Activated CD8-positive, alpha-beta T cell treated with anti-CD3 and anti-CD28 coated beads for 36 hours (primary cell): ENCODE data around the gene NEO1. TPM values are rescaled to one million over a fixed set of nuclear protein-coding genes. Genes with fewer than 3 reads are reported as not detected.

Experiments
- ATAC-seq: fragments of 200-7000 bp; cut with Tn5 transposase; one replicate; pipeline ENCODE4 v1.10.0; 2021; ENCODE audit warnings: mild to moderate bottlenecking, moderate library complexity
- CTCF ChIA-PET: fragments of 350-600 bp; sonication (Branson Sonifier 250); formaldehyde crosslinking; loops from one replicate; lab custom pipeline; 2021; ENCODE audit warnings: antibody characterized with exemption; lab: Charles Lee
- POLR2A ChIA-PET: fragments of 350-600 bp; sonication (Branson Sonifier 250); formaldehyde crosslinking; loops from one replicate; lab custom pipeline; 2021; ENCODE audit warnings: antibody characterized with exemption; lab: Charles Lee
- DNase-seq: peaks from one replicate; pipeline ENCODE4 v3.0.0-alpha.2; 2020
- H3K27ac Mint-ChIP-seq: one replicate; pipeline ENCODE4 v1.8.0; 2021; ENCODE audit warnings: mild to moderate bottlenecking, mixed read lengths
- H3K27me3 Mint-ChIP-seq: one replicate; pipeline ENCODE4 v1.8.0; 2021; ENCODE audit warnings: mixed read lengths
- H3K36me3 Mint-ChIP-seq: one replicate; pipeline ENCODE4 v1.8.0; 2021; ENCODE audit warnings: low read depth, mixed read lengths
- H3K4me1 Mint-ChIP-seq: one replicate; pipeline ENCODE4 v1.8.0; 2021; ENCODE audit warnings: low read depth, mixed read lengths
- H3K4me3 Mint-ChIP-seq: one replicate; pipeline ENCODE4 v1.8.0; 2021; ENCODE audit warnings: mild to moderate bottlenecking, moderate library complexity, mixed read lengths
- H3K9me3 Mint-ChIP-seq: one replicate; pipeline ENCODE4 v1.8.0; 2021; ENCODE audit warnings: mixed read lengths
- intact Hi-C: fragments of 100-400 bp; cut with micrococcal nuclease; formaldehyde crosslinking; loops from one replicate; pipeline ENCODE4 v1.10.0; 2022
- total RNA-seq, 2 experiments: library from RNA; stranded (reverse); gene quantifications; one replicate each; pipeline ENCODE4 v1.2.3, GENCODE V29; 2021
- TF ChIP-seq, protein P1 (sequence below): fragments of 200-600 bp; IDR thresholded peaks from one replicate; pipeline ENCODE4 v1.8.0; 2022; ENCODE audit warnings: antibody characterized with exemption, mild to moderate bottlenecking

The NEO1 gene, protein sequence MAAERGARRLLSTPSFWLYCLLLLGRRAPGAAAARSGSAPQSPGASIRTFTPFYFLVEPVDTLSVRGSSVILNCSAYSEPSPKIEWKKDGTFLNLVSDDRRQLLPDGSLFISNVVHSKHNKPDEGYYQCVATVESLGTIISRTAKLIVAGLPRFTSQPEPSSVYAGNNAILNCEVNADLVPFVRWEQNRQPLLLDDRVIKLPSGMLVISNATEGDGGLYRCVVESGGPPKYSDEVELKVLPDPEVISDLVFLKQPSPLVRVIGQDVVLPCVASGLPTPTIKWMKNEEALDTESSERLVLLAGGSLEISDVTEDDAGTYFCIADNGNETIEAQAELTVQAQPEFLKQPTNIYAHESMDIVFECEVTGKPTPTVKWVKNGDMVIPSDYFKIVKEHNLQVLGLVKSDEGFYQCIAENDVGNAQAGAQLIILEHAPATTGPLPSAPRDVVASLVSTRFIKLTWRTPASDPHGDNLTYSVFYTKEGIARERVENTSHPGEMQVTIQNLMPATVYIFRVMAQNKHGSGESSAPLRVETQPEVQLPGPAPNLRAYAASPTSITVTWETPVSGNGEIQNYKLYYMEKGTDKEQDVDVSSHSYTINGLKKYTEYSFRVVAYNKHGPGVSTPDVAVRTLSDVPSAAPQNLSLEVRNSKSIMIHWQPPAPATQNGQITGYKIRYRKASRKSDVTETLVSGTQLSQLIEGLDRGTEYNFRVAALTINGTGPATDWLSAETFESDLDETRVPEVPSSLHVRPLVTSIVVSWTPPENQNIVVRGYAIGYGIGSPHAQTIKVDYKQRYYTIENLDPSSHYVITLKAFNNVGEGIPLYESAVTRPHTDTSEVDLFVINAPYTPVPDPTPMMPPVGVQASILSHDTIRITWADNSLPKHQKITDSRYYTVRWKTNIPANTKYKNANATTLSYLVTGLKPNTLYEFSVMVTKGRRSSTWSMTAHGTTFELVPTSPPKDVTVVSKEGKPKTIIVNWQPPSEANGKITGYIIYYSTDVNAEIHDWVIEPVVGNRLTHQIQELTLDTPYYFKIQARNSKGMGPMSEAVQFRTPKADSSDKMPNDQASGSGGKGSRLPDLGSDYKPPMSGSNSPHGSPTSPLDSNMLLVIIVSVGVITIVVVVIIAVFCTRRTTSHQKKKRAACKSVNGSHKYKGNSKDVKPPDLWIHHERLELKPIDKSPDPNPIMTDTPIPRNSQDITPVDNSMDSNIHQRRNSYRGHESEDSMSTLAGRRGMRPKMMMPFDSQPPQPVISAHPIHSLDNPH (N-terminal part only)
- total RNA-seq = 1 to 10 TPM; 2.8 to 3.1 TPM

DNA sequence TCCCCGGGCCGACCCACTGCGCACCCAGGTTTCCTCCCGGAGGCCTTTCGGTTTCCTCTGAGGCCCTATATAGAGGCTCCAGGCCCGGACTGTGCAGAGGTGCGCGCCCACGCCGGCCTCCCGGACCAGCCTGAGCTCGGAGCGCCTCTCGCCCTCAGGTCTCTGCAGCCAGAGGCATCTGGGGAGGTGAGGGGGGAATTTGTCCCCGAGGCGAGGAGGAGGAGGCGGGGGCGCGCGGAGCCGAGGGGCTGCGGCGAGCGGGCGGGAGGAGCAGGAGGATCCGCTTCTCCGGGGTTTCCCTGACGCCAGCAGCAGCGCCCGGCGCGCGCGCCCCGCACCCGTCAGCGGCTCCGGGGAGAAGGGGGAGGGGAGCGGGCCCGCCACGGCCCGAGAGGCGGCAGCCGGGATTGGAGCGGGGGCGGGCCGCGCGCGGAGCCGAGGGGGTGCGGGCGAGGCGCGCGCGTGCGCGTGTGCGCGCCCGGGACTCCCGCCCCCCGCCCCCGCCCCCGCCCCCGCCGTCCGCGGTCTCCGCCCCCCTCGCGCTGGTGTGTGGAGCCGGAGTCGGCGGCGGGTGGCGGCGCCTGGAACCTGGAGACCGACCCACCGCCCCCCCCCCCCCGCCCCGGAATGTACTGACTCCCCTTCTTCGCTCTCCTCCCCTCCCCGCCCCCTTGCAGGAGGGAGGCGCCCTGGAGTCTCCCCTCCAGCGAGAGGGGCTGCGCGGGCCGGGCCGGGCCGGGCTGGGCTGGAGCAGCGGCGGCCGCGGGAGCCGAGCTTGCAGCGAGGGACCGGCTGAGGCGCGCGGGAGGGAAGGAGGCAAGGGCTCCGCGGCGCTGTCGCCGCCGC is at the start of gene NEO1:
Gene NEO1, plus strand, starts transcription at position 657 of the 846 bp plus-strand sequence. CDS start 213 bp downstream, outside the sequence.
- ChIA-PET CTCF (interaction anchor here (0.8 to 1.3 kb wide), 3 partner anchors 11 to 268 kb away, joined by 3 read pairs; no protein-coding TSS in a partner anchor), POLR2A (interaction anchor here (1.0 kb wide), 1 partner anchor 82 kb away, joined by 3 read pairs; no protein-coding TSS in a partner anchor)
- H3K9me3 Mint-ChIP-seq = no peaks in the 10 kb centered on the region
- H3K4me1 Mint-ChIP-seq = peaks cover 8% of the 10 kb centered on the region
- peaks cover 28% of the 10 kb centered on the region for H3K27me3 Mint-ChIP-seq
- H3K27ac Mint-ChIP-seq = peak within 1 kb of the TSS; percentile 28
- DNase-seq (peak; percentile 76), ATAC-seq (peak; percentile 79)
- no peaks in the 10 kb centered on the region for H3K36me3 Mint-ChIP-seq
- intact Hi-C loops = no loop called here
- H3K4me3 Mint-ChIP-seq = peak within 1 kb of the TSS; percentile 72
- TF ChIP-seq, protein P1, sequence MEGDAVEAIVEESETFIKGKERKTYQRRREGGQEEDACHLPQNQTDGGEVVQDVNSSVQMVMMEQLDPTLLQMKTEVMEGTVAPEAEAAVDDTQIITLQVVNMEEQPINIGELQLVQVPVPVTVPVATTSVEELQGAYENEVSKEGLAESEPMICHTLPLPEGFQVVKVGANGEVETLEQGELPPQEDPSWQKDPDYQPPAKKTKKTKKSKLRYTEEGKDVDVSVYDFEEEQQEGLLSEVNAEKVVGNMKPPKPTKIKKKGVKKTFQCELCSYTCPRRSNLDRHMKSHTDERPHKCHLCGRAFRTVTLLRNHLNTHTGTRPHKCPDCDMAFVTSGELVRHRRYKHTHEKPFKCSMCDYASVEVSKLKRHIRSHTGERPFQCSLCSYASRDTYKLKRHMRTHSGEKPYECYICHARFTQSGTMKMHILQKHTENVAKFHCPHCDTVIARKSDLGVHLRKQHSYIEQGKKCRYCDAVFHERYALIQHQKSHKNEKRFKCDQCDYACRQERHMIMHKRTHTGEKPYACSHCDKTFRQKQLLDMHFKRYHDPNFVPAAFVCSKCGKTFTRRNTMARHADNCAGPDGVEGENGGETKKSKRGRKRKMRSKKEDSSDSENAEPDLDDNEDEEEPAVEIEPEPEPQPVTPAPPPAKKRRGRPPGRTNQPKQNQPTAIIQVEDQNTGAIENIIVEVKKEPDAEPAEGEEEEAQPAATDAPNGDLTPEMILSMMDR = no peak

DNA sequence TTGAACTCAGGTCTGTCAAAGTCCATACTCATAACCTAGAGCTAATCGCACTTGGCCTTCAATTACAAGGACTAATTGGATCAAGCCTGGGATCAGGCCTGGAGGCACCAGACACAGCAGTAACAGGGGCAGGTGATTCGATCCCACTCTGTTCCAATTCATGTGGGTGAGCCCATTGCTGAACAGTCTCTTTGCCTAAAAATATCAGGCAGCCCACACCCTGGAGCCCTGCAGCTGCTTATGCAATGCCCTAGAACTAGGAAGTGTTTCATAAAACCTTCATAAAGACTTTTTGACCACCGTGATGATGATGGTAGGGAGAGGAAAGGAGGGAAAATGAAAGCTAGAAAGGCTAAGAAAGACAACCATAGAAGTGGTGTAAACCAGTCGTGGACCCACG is 47.8 kb upstream of the NEO1 start:
- no peaks in the 10 kb centered on the region for H3K4me1 Mint-ChIP-seq
- no peak overlapping the region for H3K4me3 Mint-ChIP-seq
- no peaks in the 10 kb centered on the region for H3K9me3 Mint-ChIP-seq
- ATAC-seq = no peak
- H3K36me3 Mint-ChIP-seq = no peaks in the 10 kb centered on the region
- intact Hi-C loops = no loop called here
- POLR2A ChIA-PET = interaction anchor here (1.0 kb wide), 1 partner anchor 11 kb away, joined by 3 read pairs; no protein-coding TSS in a partner anchor
- DNase-seq = no peak
- no peak overlapping the region for H3K27ac Mint-ChIP-seq
- CTCF ChIA-PET = no interaction called here
- TF ChIP-seq, protein P1 = no peak
- peaks cover 23% of the 10 kb centered on the region for H3K27me3 Mint-ChIP-seq

DNA sequence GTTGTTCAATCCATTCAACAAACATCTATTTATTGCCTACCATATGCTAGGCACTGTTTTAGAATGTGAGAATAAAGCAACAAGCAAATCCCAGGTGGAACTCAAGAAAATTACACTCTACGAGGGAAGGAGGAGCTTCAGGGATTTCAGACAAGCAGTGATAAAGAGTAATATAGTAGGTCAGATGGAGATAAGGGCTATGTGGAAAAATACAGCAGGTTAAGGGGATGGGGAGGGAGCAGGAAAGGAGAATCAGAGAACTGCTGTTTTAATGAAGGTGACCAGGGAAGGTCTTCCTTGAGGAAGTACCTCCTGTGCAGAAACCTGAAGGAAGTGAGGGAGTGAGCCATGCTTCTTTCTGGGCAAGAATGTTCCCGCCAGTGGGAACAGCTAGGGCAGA is 47.2 kb upstream of the NEO1 start:
- H3K27ac Mint-ChIP-seq = no peak overlapping the region
- DNase-seq = no peak
- ATAC-seq = no peak
- CTCF ChIA-PET = no interaction called here
- TF ChIP-seq, protein P1 = no peak
- no peaks in the 10 kb centered on the region for H3K9me3 Mint-ChIP-seq
- H3K27me3 Mint-ChIP-seq = peaks cover 23% of the 10 kb centered on the region
- intact Hi-C loops = no loop called here
- H3K36me3 Mint-ChIP-seq = no peaks in the 10 kb centered on the region
- POLR2A ChIA-PET = interaction anchor here (1.0 kb wide), 1 partner anchor 10 kb away, joined by 3 read pairs; no protein-coding TSS in a partner anchor
- H3K4me3 Mint-ChIP-seq = no peak overlapping the region
- no peaks in the 10 kb centered on the region for H3K4me1 Mint-ChIP-seq

DNA sequence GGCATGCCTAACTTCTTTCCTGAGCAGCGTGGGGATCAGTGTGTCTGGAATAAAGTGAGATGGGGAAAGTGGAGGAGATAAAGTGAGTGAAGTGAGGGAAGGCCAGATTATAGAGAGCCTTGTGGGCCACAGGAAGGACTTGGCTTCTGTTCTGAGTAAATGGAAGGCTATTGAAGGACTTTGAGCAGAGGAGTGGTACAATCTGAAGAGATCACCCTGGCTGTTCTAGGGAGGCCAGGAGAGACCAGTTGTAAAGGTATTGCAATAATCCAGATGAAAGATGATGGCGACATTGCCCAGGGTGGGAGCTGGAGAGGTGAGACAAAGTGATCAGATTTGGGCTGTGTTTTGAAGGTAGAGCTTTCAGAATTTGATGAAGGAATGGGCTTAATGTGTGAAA is 46.8 kb upstream of the NEO1 start:
- DNase-seq (no peak), ATAC-seq (no peak)
- Mint-ChIP-seq H3K4me1 (no peaks in the 10 kb centered on the region), H3K4me3 (no peak overlapping the region), H3K27me3 (peaks cover 23% of the 10 kb centered on the region), H3K36me3 (no peaks in the 10 kb centered on the region), H3K9me3 (no peaks in the 10 kb centered on the region), H3K27ac (no peak overlapping the region)
- intact Hi-C loops = no loop called here
- ChIA-PET POLR2A (interaction anchor here (1.0 kb wide), 1 partner anchor 10 kb away, joined by 3 read pairs; no protein-coding TSS in a partner anchor), CTCF (no interaction called here)
- TF ChIP-seq, protein P1 = no peak
